Measurements from ENCODE around the gene SH3BP4.
"Not testable (repeated sequence)": the region's sequence is repeated elsewhere in the genome, so short reads cannot be mapped to it uniquely, and the experiment has no call there.

SH3BP4 gene

DNA sequence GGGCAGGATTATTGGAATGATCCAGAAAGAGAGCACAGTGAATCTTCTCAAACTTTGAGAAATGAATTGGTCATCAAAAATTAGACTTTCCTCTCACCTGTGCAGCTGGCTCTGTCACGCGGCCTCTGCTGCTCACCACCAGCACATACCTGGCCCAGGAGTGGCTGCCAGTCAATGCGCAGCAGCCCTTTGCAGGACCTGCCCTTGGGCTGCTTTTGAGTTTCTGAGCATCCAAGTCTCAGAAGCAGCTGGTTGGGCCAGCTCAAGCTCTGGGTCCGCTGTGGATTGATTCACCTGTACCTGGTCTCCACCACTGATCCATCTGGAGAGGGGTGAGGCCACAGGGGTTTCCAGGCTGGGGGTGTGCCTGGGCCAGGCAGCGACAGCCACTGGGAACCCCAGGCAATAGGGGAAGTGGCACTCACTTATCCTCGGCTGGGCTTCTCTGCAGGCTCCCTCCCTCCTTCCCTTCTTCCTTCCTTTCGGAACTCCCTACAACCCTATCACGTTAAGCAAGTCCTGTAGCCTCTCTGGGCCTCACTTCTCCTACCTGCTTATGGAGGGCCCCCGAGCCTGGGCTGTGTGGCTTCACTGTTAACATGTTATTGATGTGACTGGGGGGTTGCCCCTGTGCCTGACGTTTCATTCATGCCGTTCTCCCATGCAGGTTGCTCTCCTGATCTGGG lies 48.1 kb downstream of the SH3BP4 start:
- FAIRE-seq = no peak

- no peak for FAIRE-seq
Measured at GRCh38 chr2:235000426-235001236, 48.8 kb downstream of the SH3BP4 start.

GRCh38 chr2:235001237-235002133 lies 49.7 kb downstream of the SH3BP4 start:
- no peak for FAIRE-seq

GRCh38 chr2:235002198-235003095 lies 50.6 kb downstream of the SH3BP4 start:
- no peak for FAIRE-seq

DNA sequence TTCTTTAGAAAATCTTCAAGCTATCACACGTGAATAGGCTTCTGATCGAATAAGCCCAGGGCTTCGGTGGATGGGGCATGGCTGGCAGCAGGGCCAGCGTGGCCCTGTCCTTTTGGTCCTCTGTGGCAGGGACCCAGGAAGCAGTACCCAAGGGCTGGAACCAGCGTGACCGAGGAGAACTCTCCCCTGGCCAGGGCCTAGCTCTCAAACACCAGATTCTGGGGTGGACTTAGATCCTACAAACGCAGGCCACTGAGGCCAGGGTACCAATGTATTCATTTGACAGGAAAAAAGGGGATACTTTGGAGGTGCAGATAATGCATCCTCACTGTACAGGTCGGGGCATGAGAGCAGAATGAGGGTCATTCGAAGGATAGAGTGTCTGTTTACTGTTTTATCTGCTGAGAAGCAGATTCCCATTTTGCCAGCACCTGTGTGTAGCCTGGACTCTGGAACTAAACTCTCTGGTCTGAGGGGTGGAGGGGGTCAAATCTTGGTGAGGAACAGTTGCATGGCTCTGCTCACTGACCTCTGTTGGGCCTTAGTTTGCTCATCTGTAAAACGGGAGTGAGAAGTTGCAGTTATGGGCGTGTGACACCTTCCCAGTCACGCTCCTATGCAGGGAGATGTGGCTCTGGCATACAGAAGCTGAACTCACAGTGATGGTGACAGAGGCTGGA lies 51.4 kb downstream of the SH3BP4 start:
- FAIRE-seq = no peak

DNA sequence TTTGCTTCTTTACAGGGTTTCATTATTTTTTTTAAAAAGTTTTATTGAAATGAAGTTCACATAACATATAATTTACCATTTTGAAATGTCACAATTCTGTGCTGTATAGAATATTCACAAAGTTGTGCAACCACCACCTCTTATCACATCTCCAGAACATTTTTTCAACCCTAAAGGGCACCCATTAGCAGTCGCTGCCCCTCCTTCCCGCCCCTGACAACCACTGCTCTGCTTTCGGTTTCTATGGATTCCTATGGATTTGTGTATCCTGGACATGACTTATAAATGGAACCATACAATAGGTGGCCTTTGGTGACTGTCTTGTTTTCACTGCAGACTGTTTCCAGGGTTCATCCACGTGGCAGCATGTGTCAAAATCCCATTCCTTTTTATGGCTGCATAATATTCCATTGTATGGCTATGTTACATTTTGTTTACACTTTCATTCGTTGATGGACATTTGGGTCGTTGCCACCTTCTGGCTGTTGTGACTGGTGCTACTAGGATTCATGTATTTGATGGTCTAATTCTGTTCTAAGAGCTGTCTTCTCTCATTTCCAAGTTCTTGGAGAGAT lies 52.6 kb downstream of the SH3BP4 start:
- FAIRE-seq = no peak

- no peak for FAIRE-seq
Measured at GRCh38 chr2:235005023-235005422, 53.2 kb downstream of the SH3BP4 start.

DNA sequence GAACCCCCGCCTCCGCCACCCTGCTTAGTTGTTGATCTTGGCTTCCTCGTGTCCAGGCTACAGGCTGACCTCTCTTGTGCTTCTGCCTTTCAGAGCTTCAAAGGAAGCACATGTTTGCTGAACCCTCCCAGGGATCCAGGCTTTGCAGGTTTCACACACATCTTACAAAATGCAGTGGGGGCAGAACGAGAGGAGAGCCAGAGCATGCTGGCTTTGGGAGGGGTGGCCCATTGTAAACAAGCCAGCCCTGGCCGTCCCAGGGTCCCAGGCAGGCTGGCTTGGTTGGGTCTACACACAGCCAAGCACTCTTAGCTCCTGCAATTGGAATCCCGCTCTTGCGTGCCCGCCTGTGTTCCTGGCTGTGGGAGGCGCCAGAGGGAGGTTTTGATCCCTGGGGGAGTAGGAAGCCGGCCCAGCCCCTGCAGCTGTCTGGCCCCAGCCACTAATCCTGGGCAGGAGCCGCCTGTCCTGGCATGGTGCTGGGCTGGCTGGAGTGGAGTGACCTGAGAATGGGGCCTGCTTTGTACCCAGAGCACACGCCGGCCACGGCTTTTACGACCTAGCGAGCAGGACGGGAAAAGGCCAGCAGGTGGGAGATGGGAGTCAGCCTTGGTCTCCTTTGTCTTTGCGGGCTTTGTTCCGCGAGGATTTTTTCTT lies 53.9 kb downstream of the SH3BP4 start:
- no peak for FAIRE-seq

GRCh38 chr2:235006461-235006860 lies 54.6 kb downstream of the SH3BP4 start:
- no peak for FAIRE-seq

DNA sequence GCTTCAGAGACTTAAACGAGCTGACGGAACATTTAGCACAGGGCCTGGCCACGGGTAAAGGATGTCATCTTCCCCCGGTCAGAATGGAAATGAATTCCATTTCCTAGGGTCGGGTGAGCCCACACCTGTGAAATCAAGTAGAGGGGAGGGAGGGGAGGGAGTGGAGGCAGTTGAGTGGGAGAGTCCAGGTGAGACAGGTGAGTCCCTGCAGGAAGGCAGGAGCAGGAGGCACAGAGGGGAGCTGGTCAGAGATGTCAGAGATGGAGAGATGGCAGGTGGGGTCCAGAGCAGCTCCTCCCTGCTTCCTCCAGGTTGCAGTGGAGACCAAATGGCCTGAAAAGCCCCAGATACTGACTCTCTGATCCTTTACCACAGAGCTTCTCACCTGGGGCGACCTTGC lies 55.2 kb downstream of the SH3BP4 start:
- no peak for FAIRE-seq

DNA sequence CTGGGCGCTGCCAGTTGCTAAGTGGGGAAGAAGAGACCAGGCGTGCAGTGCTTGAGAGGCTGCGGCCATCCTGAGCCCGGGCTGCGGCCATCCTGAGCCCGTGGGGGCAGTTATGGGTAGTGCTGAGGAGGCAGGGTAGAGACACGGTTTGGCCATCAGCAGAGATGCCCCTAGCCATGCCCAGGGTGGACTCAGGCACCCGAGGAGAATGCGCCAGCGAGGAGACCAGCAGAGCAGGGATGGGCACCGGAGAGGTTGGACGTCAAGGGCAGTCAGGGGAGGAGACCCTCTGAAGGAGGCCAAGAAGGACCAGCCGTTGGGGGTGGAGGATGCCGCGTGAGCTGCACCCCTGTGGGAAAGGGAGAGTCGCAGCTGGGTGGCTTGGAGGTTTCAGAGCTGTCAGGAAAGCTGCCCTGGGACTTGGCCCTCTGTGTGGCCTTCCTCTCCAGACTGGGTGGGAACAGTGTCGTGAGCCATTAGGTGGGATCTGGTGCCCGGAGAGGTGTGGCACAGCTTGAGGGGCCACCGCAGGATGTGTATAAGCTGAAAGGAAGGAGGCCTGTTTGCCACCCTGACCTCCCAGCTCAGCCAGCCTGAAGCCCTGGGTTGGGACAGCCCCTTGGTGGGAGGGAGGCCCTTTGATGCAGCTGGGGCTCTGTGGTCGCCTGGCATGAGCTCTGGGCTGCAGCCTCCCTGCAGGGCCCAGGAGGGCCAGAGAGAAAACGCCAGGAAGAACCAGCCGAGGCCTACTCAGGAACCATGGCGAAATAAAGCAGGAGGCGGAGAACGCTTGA lies 56.0 kb downstream of the SH3BP4 start:
- no peak for FAIRE-seq

DNA sequence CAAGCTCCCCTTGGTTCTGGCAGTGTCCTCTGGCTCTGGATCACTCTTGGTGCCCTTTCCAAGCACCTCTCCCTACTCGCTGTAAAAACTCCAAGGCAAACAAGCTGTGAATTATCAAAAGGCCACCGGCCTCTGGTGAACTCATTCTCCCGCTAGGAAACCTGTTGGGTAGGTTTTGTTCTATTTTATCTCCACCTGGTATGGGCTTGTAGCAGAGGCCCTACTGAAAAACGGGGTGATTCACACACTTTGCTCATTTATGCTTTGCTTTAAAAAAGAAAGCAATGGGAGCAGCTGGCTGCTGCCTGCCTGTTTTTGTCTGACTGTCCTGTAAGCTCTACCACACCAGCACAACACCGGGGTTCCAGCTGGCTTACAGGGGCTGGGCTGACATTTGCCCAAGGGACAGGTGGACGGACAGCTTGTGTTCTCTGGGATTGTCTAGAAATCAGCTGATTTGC lies 56.8 kb downstream of the SH3BP4 start:
- FAIRE-seq = no peak

DNA sequence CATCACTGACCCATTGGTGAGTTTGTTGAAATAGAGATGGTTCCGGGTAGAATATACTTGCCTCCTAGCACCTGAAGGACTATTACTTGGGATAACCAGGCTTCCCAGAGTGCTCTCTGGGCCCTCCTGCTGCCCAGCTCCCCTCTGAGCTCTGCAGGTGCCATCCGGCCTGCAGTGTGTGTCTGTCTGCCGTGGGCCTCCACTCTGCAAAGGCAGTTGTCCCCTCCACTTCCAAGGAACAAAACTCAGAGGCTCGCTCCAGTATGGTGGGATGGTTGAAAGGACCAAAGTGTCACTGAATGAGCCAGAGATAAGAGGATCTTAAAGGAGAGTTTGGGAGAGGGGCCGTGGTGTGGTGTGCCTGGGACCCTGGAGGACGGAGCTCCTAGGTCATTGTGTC lies 57.3 kb downstream of the SH3BP4 start:
- FAIRE-seq = no peak

GRCh38 chr2:235010117-235010714 lies 58.4 kb downstream of the SH3BP4 start:
- FAIRE-seq = no peak

- FAIRE-seq = no peak
Measured at GRCh38 chr2:235011607-235011928, 59.8 kb downstream of the SH3BP4 start.

DNA sequence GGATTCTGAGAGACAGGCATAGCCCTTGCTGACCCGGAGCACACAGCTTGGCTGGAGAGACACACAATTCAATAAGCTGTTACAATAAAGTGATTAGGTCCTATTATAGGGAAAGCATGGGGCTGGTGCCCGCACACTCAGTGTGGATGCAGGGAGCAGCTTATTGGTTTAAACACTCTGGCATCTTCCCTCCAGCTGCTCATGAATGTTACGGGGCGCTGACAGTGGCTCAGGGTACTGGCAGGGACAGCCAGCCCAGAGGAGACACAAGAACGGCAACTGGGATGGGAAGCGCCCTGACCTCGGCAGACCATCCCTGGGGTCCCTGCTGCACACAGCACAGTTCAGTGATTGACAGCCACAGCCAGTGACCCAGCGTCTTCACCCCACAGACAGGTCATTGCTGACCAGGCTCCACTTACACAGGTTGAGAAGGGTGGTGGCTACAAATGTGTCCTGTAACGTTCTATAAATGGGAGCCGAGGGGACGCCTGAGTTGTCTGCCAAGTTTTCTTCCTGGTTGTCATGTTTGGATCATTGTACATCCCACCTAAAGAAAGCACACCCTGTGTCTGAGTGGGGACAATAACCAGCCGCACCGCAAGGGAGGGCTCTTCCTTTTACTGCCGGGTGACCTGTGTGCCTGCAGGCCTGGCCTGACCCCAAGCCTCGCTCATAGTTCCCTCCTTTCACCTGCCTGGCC lies 60.3 kb downstream of the SH3BP4 start:
- no peak for FAIRE-seq

GRCh38 chr2:235017441-235017840 lies 65.6 kb downstream of the SH3BP4 start:
- FAIRE-seq = no peak

GRCh38 chr2:235018838-235019237 lies 67.0 kb downstream of the SH3BP4 start:
- no peak for FAIRE-seq

DNA sequence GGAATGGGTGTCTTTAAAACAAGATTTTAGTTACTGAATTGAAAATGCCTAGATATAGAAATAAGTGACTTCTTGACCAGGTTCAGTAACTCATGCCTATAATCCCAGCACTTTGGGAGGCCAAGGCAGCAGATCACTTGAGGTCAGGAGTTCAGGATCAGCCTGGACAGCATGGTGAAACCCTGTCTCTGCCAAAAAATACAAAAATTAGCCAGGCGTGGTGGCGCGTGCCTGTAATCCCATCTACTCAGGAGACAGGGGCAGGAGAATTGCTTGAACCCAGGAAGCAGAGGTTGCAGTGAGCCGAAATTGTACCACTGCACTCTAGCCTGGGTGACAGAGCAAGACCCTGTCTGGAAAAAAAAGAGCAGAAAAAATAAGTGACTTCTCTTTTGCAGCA lies 68.3 kb downstream of the SH3BP4 start:
- FAIRE-seq = not testable (repeated sequence)
